SK-N-SH (cell line): ENCODE data around the gene PRDX4. TPM values are rescaled to one million over a fixed set of nuclear protein-coding genes. Genes with fewer than 3 reads are reported as not detected.
"Not testable (repeated sequence)": the region's sequence is repeated elsewhere in the genome, so short reads cannot be mapped to it uniquely, and the experiment has no call there.

ENCODE experiments used
- CTCF ChIA-PET: fragments of 300-600, 350-600 bp; formaldehyde crosslinking; extraction: SDS; loops from one replicate; lab custom pipeline; 2021; lab: Yijun Ruan, JAX
- POLR2A ChIA-PET: fragments of 350-600 bp; sonication (Branson Sonifier 250); formaldehyde crosslinking; extraction: SDS; loops from one replicate; lab custom pipeline; 2020; ENCODE audit warnings: antibody characterized with exemption, inconsistent platforms; lab: Yijun Ruan, JAX
- DNase-seq: peaks from one replicate; pipeline ENCODE4 v3.0.0; 2012
- H2AFZ ChIP-seq: fragments of 200-600 bp; sonication (generic); 2 replicates; pipeline ENCODE4 v1.8.1; 2016; ENCODE audit warnings: antibody characterized with exemption, mild to moderate bottlenecking, low read depth
- H3F3A ChIP-seq: fragments of 200-600 bp; sonication (generic); replicated peaks from 2 replicates; pipeline ENCODE3; 2016; ENCODE audit warnings: antibody characterized with exemption, mild to moderate bottlenecking; ENCODE audit not compliant: insufficient read depth
- H3K27ac ChIP-seq, 2 experiments: fragments of 200-500 bp in 1 of 2; fragments of 200-600 bp in 1 of 2; sonication (Bioruptor generic) in 1 of 2; sonication (generic), shearing (Covaris generic) in 1 of 2; 2 replicates each; pipeline versions ENCODE4 v1.5.1 to v1.6.1; 2014 to 2016; ENCODE audit warnings: low read depth in 2 of 2, inconsistent platforms in 1 of 2, low read length in 1 of 2, mild to moderate bottlenecking in 1 of 2, mixed read lengths in 1 of 2
- H3K27me3 ChIP-seq: fragments of 200-600 bp; sonication (generic), shearing (Covaris generic); 2 replicates; pipeline ENCODE4 v1.6.1; 2016; ENCODE audit warnings: mixed run types; ENCODE audit not compliant: insufficient read depth
- H3K36me3 ChIP-seq, 2 experiments: fragments of 200-500 bp in 1 of 2; fragments of 200-600 bp in 1 of 2; sonication (Bioruptor generic) in 1 of 2; sonication (generic) in 1 of 2; replicated peaks in 1 of 2; 2 replicates each; pipeline versions ENCODE3 to v1.5.1; 2014 to 2016; ENCODE audit warnings: low read length in 1 of 2, mild to moderate bottlenecking in 1 of 2; ENCODE audit not compliant: insufficient read depth in 2 of 2, control insufficient read depth in 1 of 2
- H3K4me1 ChIP-seq, 2 experiments: fragments of 200-500 bp in 1 of 2; fragments of 200-600 bp in 1 of 2; sonication (Bioruptor generic) in 1 of 2; sonication (generic), shearing (Covaris generic) in 1 of 2; 2 replicates each; pipeline versions ENCODE4 v1.5.1 to v1.6.1; 2014 to 2016; ENCODE audit warnings: low read depth in 1 of 2, low read length in 1 of 2, mixed run types in 1 of 2; ENCODE audit not compliant: insufficient read depth in 2 of 2, control insufficient read depth in 1 of 2
- H3K4me2 ChIP-seq: fragments of 200-600 bp; sonication (generic), shearing (Covaris generic); 2 replicates; pipeline ENCODE4 v1.6.1; 2017; ENCODE audit warnings: mixed run types
- H3K4me3 ChIP-seq, 2 experiments: fragments of 200-500 bp in 1 of 2; fragments of 200-600 bp in 1 of 2; sonication (Bioruptor generic) in 1 of 2; sonication (generic), shearing (Covaris generic) in 1 of 2; 2 replicates each; pipeline versions ENCODE4 v1.5.1 to v1.8.1; 2014 to 2016; ENCODE audit warnings: low read depth in 2 of 2, inconsistent platforms in 1 of 2, low read length in 1 of 2, mild to moderate bottlenecking in 1 of 2, mixed read lengths in 1 of 2, moderate library complexity in 1 of 2
- H3K79me2 ChIP-seq: fragments of 200-600 bp; sonication (generic); 2 replicates; pipeline ENCODE4 v1.8.1; 2017; ENCODE audit warnings: mild to moderate bottlenecking; ENCODE audit not compliant: insufficient read depth
- H3K9ac ChIP-seq: fragments of 200-600 bp; sonication (generic); 2 replicates; pipeline ENCODE4 v1.6.1; 2017; ENCODE audit warnings: mixed run types
- H3K9me2 ChIP-seq: fragments of 200-600 bp; sonication (generic); 2 replicates; pipeline ENCODE4 v1.6.1; 2017; ENCODE audit warnings: mixed run types
- H3K9me3 ChIP-seq: fragments of 200-600 bp; sonication (generic); 2 replicates; pipeline ENCODE4 v1.6.1; 2017; ENCODE audit warnings: mixed run types, mild to moderate bottlenecking, moderate library complexity
- H4K20me1 ChIP-seq: fragments of 200-600 bp; sonication (generic); 2 replicates; pipeline ENCODE4 v1.6.1; 2017; ENCODE audit warnings: mild to moderate bottlenecking, mixed run types; ENCODE audit not compliant: insufficient read depth
- CTCF ChIP-seq: fragments of 200-600 bp; sonication (generic); IDR thresholded peaks from 2 replicates; pipeline ENCODE4 v1.6.1; 2017; ENCODE audit warnings: antibody characterized with exemption, mild to moderate bottlenecking, moderate library complexity
- ELF1 ChIP-seq: IDR thresholded peaks from 2 replicates; pipeline ENCODE4 v1.4.0; 2012
- EP300 ChIP-seq, 2 experiments: IDR thresholded peaks; 2 replicates each; pipeline versions ENCODE4 v1.4.0 to v1.6.1; 2012; ENCODE audit warnings: borderline replicate concordance in 1 of 2, low read depth in 1 of 2, low read length in 1 of 2
- FOSL2 ChIP-seq: IDR thresholded peaks from 2 replicates; pipeline ENCODE4 v1.4.0; 2012; ENCODE audit warnings: low read depth, mild to moderate bottlenecking, moderate library complexity, borderline replicate concordance
- FOXM1 ChIP-seq: IDR thresholded peaks from 2 replicates; pipeline ENCODE4 v1.4.0; 2012; ENCODE audit warnings: low read depth, mild to moderate bottlenecking
- GATA2 ChIP-seq: sonication (generic); formaldehyde crosslinking; IDR thresholded peaks from 2 replicates; pipeline ENCODE4 v1.5.0; 2020; ENCODE audit warnings: mild to moderate bottlenecking, missing genetic modification reagents
- MXI1 ChIP-seq: IDR thresholded peaks from 2 replicates; pipeline ENCODE4 v1.6.1; 2012; ENCODE audit warnings: mild to moderate bottlenecking, low read depth, low read length, improper control_type of control experiment
- NFIC ChIP-seq: IDR thresholded peaks from 2 replicates; pipeline ENCODE4 v1.4.0; 2012; ENCODE audit warnings: borderline replicate concordance
- PBX3 ChIP-seq: IDR thresholded peaks from 2 replicates; pipeline ENCODE4; 2012
- RCOR1 ChIP-seq: fragments of 150-350 bp; IDR thresholded peaks from 2 replicates; pipeline ENCODE4 v1.6.1; 2017; ENCODE audit warnings: antibody characterized with exemption, low read length
- RFX5 ChIP-seq: IDR thresholded peaks from 2 replicates; pipeline ENCODE4 v1.6.1; 2012; ENCODE audit warnings: mild to moderate bottlenecking, improper control_type of control experiment, low read length
- SIN3A ChIP-seq: IDR thresholded peaks from 2 replicates; pipeline ENCODE4 v1.6.1; 2012; ENCODE audit warnings: low read depth, mild to moderate bottlenecking, low read length, moderate library complexity, borderline replicate concordance
- TAF1 ChIP-seq: IDR thresholded peaks from 2 replicates; pipeline ENCODE4 v1.6.1; 2012; ENCODE audit warnings: low read depth, mild to moderate bottlenecking, low read length, moderate library complexity, borderline replicate concordance
- TEAD4 ChIP-seq: IDR thresholded peaks from 2 replicates; pipeline ENCODE4 v1.4.0; 2012; ENCODE audit warnings: mild to moderate bottlenecking, borderline replicate concordance; ENCODE audit not compliant: insufficient read depth
- WGBS: methylation state at CpG from one replicate; pipeline ENCODE4 v1.1.6; 2017; ENCODE audit warnings: low lambda C conversion rate; 5-methylcytosine and 5-hydroxymethylcytosine counted together
- polyA plus RNA-seq, 3 experiments: library from polyadenylated mRNA; depleted of rRNA; stranded (reverse); fragments of >200 nt; gene quantifications; 2 replicates each; pipeline ENCODE4 v1.2.3, GENCODE V29; 2012

The PRDX4 gene
- polyA plus RNA-seq, 1 of the 3 experiments (the other 2 are of a cell fraction): 140 TPM

GRCh38 chrX:23670528-23670927 lies 3.2 kb downstream of the PRDX4 start:
- Histone ChIP-seq H3K27ac (no peak overlapping the region), H2AFZ (no peak overlapping the region), H3K9me3 (no peaks in the 10 kb centered on the region), H3K4me2 (no peak overlapping the region), H4K20me1 (no peaks in the 10 kb centered on the region), H3K9me2 (no peaks in the 10 kb centered on the region), H3K27me3 (no peaks in the 10 kb centered on the region), H3K79me2 (peaks cover 29% of the 10 kb centered on the region), H3K4me1 (peaks cover 2 to 4% of the 10 kb centered on the region in 2 experiments; a peak in 3 of 4 replicates), H3K9ac (no peak overlapping the region)
- CTCF ChIA-PET: interaction anchor here (0.6 kb wide), 1 partner anchor 1692 kb away, joined by 3 read pairs; no protein-coding TSS in a partner anchor
- POLR2A ChIA-PET: no interaction called here
- no peak for DNase-seq
- TF ChIP-seq FOXM1: no peak
- TF ChIP-seq PBX3: no peak
- TF ChIP-seq RCOR1: no peak
- no peak for TF ChIP-seq CTCF
- TF ChIP-seq SIN3A: no peak
- no peak for TF ChIP-seq NFIC
- TF ChIP-seq, all 33 proteins: peak for 0
- 78% methylated on average over 1 of the region's 1 CpG for WGBS
- H3K36me3 ChIP-seq: peaks cover 25 to 35% of the 10 kb centered on the region in 2 experiments
- H3F3A ChIP-seq: no peaks in the 10 kb centered on the region
- no peak overlapping the region for H3K4me3 ChIP-seq

- POLR2A ChIA-PET: no interaction called here
- peaks cover 23% of the 10 kb centered on the region for H3K79me2 ChIP-seq
- 80% methylated on average over 3 of the region's 3 CpGs for WGBS
Observed at GRCh38 chrX:23673108-23673507, 5.8 kb downstream of the PRDX4 start.

GRCh38 chrX:23676486-23676885 lies 9.2 kb downstream of the PRDX4 start:
- H3K9me2 ChIP-seq, H2AFZ ChIP-seq, H3K4me1 ChIP-seq, H3K9ac ChIP-seq, DNase-seq, H3K9me3 ChIP-seq, H3K27ac ChIP-seq, POLR2A ChIA-PET, H4K20me1 ChIP-seq, CTCF ChIA-PET, H3F3A ChIP-seq, H3K4me2 ChIP-seq, H3K27me3 ChIP-seq, H3K79me2 ChIP-seq, H3K4me3 ChIP-seq: not testable (repeated sequence)
- H3K36me3 ChIP-seq: peaks cover 26 to 59% of the 10 kb centered on the region in 2 experiments
- 68% methylated on average over 3 of the region's 3 CpGs for WGBS

More at GRCh38 chrX:23673108-23673507, 5.8 kb downstream of the PRDX4 start:
- H3K4me2 ChIP-seq: no peak overlapping the region
- no peaks in the 10 kb centered on the region for H3K9me2 ChIP-seq
- no peak for DNase-seq
- no peaks in the 10 kb centered on the region for H3F3A ChIP-seq
- H3K27me3 ChIP-seq: no peaks in the 10 kb centered on the region
- no peak overlapping the region for H3K9ac ChIP-seq
- no peak for TF ChIP-seq RFX5
- no peak for TF ChIP-seq NFIC
- TF ChIP-seq RCOR1: no peak
- no peak for TF ChIP-seq CTCF
- TF ChIP-seq FOSL2: no peak
- TF ChIP-seq GATA2: no peak
- TF ChIP-seq EP300 (IDR thresholded peaks at IDR 0.05; ENCODE audit: borderline replicate concordance in 1 of 2, low read depth in 1 of 2, low read length in 1 of 2): no peak
- TF ChIP-seq TAF1: no peak
- no peak for TF ChIP-seq TEAD4
- no peak for TF ChIP-seq MXI1
- no peak for TF ChIP-seq ELF1
- H3K4me1 ChIP-seq: no peaks in the 10 kb centered on the region; a peak in 2 of 4 replicates
- no peak overlapping the region for H2AFZ ChIP-seq
- CTCF ChIA-PET: no interaction called here
- H3K4me3 ChIP-seq: no peak overlapping the region
- H3K36me3 ChIP-seq: peaks cover 29 to 57% of the 10 kb centered on the region in 2 experiments
- H4K20me1 ChIP-seq: no peaks in the 10 kb centered on the region
- no peaks in the 10 kb centered on the region for H3K9me3 ChIP-seq
- H3K27ac ChIP-seq: no peak overlapping the region
